Transverse colon (tissue), 4 donors: ENCODE results near the gene PRKAA2. TPM values are rescaled to one million over a fixed set of nuclear protein-coding genes. Genes with fewer than 3 reads are reported as not detected.
A peak's percentile ranks its signal among the peaks of the same experiment; 100 is the strongest.

ENCODE experiments used
- DNase-seq: peaks from one replicate; pipeline ENCODE4 v3.0.0-alpha.2; 2019
- H3K27ac ChIP-seq, 4 donors: fragments of 200-600 bp; sonication (generic); 2 replicates each; pipeline ENCODE4 v1.5.1; 2016 to 2018; ENCODE audit warnings: inconsistent platforms in 4 of 4
- H3K27me3 ChIP-seq: fragments of 200-600 bp; sonication (generic); 2 replicates; pipeline ENCODE4 v1.5.1; 2017; ENCODE audit warnings: inconsistent platforms
- H3K36me3 ChIP-seq, 4 donors: fragments of 200-600 bp; sonication (generic); 2 replicates each; pipeline ENCODE4 v1.5.1; 2017 to 2019; ENCODE audit warnings: inconsistent platforms in 4 of 4
- H3K4me1 ChIP-seq, 4 donors: fragments of 200-600 bp; sonication (generic); 2 replicates each; pipeline ENCODE4 v1.5.1; 2017 to 2020; ENCODE audit warnings: inconsistent platforms in 4 of 4
- H3K4me3 ChIP-seq, 4 donors: fragments of 200-600 bp; sonication (generic); 1 replicate in 1 of 4; 2 replicates in 3 of 4; pipeline versions ENCODE4 v1.5.1 to v1.6.1; 2017 to 2019; ENCODE audit warnings: inconsistent platforms in 4 of 4
- H3K9me3 ChIP-seq, 2 donors: fragments of 200-600 bp; sonication (generic); 2 replicates each; pipeline ENCODE4 v1.5.1; 2017 to 2019; ENCODE audit warnings: inconsistent platforms in 2 of 2
- CTCF ChIP-seq, 5 experiments: fragments of 200-600 bp in 3 of 5; fragments of 450-650 bp in 2 of 5; sonication (generic) in 3 of 5; IDR thresholded peaks; 1 replicate in 2 of 5; 2 replicates in 3 of 5; pipeline ENCODE4 v1.5.1; 2016 to 2017; ENCODE audit warnings: antibody characterized with exemption in 5 of 5, inconsistent platforms in 3 of 5, mild to moderate bottlenecking in 2 of 5, moderate library complexity in 1 of 5
- EP300 ChIP-seq: sonication (generic); formaldehyde crosslinking; IDR thresholded peaks from one replicate; pipeline ENCODE4 v1.6.1; 2017; ENCODE audit warnings: antibody characterized with exemption, low read depth
- POLR2A ChIP-seq: fragments of 450-650 bp; IDR thresholded peaks from one replicate; pipeline ENCODE4 v1.6.1; 2016; ENCODE audit warnings: antibody characterized with exemption, mild to moderate bottlenecking, moderate library complexity
- POLR2AphosphoS5 ChIP-seq, 3 donors: sonication (generic); formaldehyde crosslinking; IDR thresholded peaks; one replicate each; pipeline ENCODE4 v1.6.1; 2016; ENCODE audit warnings: antibody characterized with exemption in 3 of 3
- WGBS, 2 donors: methylation state at CpG; one replicate each; pipeline ENCODE4 v1.1.5; 2018; ENCODE audit warnings: low coverage in 1 of 2; 5-methylcytosine and 5-hydroxymethylcytosine counted together
- in situ Hi-C, 4 donors: fragments of 200-750 bp; cut with MboI; loops; one replicate each; pipeline versions ENCODE4 v1.15.0 to v1.15.1; 2017; ENCODE audit warnings: low sequenced_read_pairs in 3 of 4, low pct_ligation_motif_present in 1 of 4, low pct_unique_long_range_greater_than_20kb in 1 of 4
- intact Hi-C: fragments of 100-400 bp; cut with DNase I; formaldehyde crosslinking; loops from one replicate; pipeline ENCODE4 v1.15.1; 2023; ENCODE audit warnings: low total_unique reads
- total RNA-seq, 4 donors: library from RNA; depleted of rRNA; stranded (reverse); fragments of >200 nt; gene quantifications; one replicate each; pipeline ENCODE4 v1.1.0, GENCODE V29; 2016

PRKAA2 gene
- total RNA-seq, 4 donors from 2014 or later: 2.6 to 8.9 (median 5.3) TPM

- intact Hi-C loops: no loop called here
These were observed 62.3 kb downstream of the PRKAA2 start for GRCh38 chr1:56707379-56707778.

GRCh38 chr1:56709269-56709880, 64.3 kb downstream of the PRKAA2 start:
- H3K4me1 ChIP-seq: no peaks in the 10 kb centered on the region
- no peaks in the 10 kb centered on the region for H3K9me3 ChIP-seq
- no peak overlapping the region for H3K4me3 ChIP-seq
- in situ Hi-C loops (loop anchor here in 2 of 4 donors (25.0 kb wide), 1 partner anchor 1422 kb away; no protein-coding TSS in a partner anchor), intact Hi-C loops (no loop called here)
- no peak overlapping the region for H3K27ac ChIP-seq
- no peak for DNase-seq
- no peaks in the 10 kb centered on the region for H3K36me3 ChIP-seq
- H3K27me3 ChIP-seq: no peaks in the 10 kb centered on the region
- WGBS, 2 donors: 18 to 40% methylated on average over 2 of the region's 2 CpGs
- peak; percentile 55 to 69 (median 60) for TF ChIP-seq CTCF (IDR thresholded peaks at IDR 0.05)
- TF ChIP-seq POLR2AphosphoS5 (IDR thresholded peaks at IDR 0.05): no peak
- no peak for TF ChIP-seq POLR2A

More at GRCh38 chr1:56707379-56707778, 62.3 kb downstream of the PRKAA2 start:
- Histone ChIP-seq H3K27me3 (no peaks in the 10 kb centered on the region), H3K36me3 (peaks cover 0 to 3% (median 0%) of the 10 kb centered on the region in 4 donors), H3K4me1 (no peaks in the 10 kb centered on the region), H3K4me3 (no peak overlapping the region), H3K27ac (no peak overlapping the region), H3K9me3 (no peaks in the 10 kb centered on the region)
- in situ Hi-C loops: loop anchor here in 2 of 4 donors (25.0 kb wide), 1 partner anchor 1420 kb away; no protein-coding TSS in a partner anchor
- DNase-seq: no peak
- WGBS, 2 donors: 41 to 79% methylated on average over 3 to 4 of the region's 4 CpGs
- TF ChIP-seq POLR2AphosphoS5 (IDR thresholded peaks at IDR 0.05): no peak
- TF ChIP-seq CTCF (IDR thresholded peaks at IDR 0.05): no peak
- TF ChIP-seq POLR2A: no peak
- TF ChIP-seq EP300: no peak

GRCh38 chr1:56709995-56710394, 64.9 kb downstream of the PRKAA2 start:
- 60 to 66% methylated on average over 1 to 2 of the region's 2 CpGs for WGBS, 2 donors
- no peaks in the 10 kb centered on the region for H3K36me3 ChIP-seq
- H3K27me3 ChIP-seq: no peaks in the 10 kb centered on the region
- in situ Hi-C loops: loop anchor here in 3 of 4 donors (10.0 to 25.0 kb wide), 2 partner anchors 1423 to 1425 kb away; no protein-coding TSS in a partner anchor
- no peak for TF ChIP-seq POLR2AphosphoS5 (IDR thresholded peaks at IDR 0.05)
- TF ChIP-seq EP300: no peak
- TF ChIP-seq POLR2A: no peak
- TF ChIP-seq CTCF (IDR thresholded peaks at IDR 0.05): no peak
- DNase-seq: no peak
- intact Hi-C loops: no loop called here
- H3K4me3 ChIP-seq: no peak overlapping the region
- no peak overlapping the region for H3K27ac ChIP-seq
- no peaks in the 10 kb centered on the region for H3K9me3 ChIP-seq
- no peaks in the 10 kb centered on the region for H3K4me1 ChIP-seq

GRCh38 chr1:56710646-56711045, 65.5 kb downstream of the PRKAA2 start:
- TF ChIP-seq CTCF (IDR thresholded peaks at IDR 0.05) (no peak), POLR2AphosphoS5 (IDR thresholded peaks at IDR 0.05) (no peak), POLR2A (no peak), EP300 (no peak)
- Histone ChIP-seq H3K27ac (no peak overlapping the region), H3K4me1 (no peaks in the 10 kb centered on the region), H3K9me3 (no peaks in the 10 kb centered on the region), H3K36me3 (no peaks in the 10 kb centered on the region), H3K27me3 (no peaks in the 10 kb centered on the region), H3K4me3 (no peak overlapping the region)
- intact Hi-C loops: no loop called here
- in situ Hi-C loops: loop anchor here in 3 of 4 donors (10.0 to 25.0 kb wide), 2 partner anchors 1423 to 1426 kb away; no protein-coding TSS in a partner anchor
- no peak for DNase-seq
